BLaER1 treated with 17β-estradiol and CSF1 and Interleukin-3, amounts not matched to agents 10 nM and 100 nM (cell line): ENCODE data around the gene DVL1.

Source experiments
- H3K27ac ChIP-seq, 11 experiments: shearing (Covaris generic); formaldehyde crosslinking; 2 replicates each; pipeline ENCODE4 v1.8.1; 2022
- H3K27me3 ChIP-seq, 11 experiments: shearing (Covaris generic); formaldehyde crosslinking; 2 replicates each; pipeline ENCODE4 v1.8.1; 2022
- H3K36me3 ChIP-seq, 11 experiments: shearing (Covaris generic); formaldehyde crosslinking; 2 replicates each; pipeline ENCODE4 v1.8.1; 2022
- H3K4me1 ChIP-seq, 10 experiments: shearing (Covaris generic); formaldehyde crosslinking; 2 replicates each; pipeline ENCODE4 v1.8.1; 2022
- H3K4me2 ChIP-seq, 11 experiments: shearing (Covaris generic); formaldehyde crosslinking; 2 replicates each; pipeline ENCODE4 v1.8.1; 2022
- H3K4me3 ChIP-seq, 10 experiments: shearing (Covaris generic); formaldehyde crosslinking; 2 replicates each; pipeline ENCODE4 v1.8.1; 2022
- H3K9ac ChIP-seq, 11 experiments: shearing (Covaris generic); formaldehyde crosslinking; 2 replicates each; pipeline ENCODE4 v1.8.1; 2022
- H3K9me3 ChIP-seq, 11 experiments: shearing (Covaris generic); formaldehyde crosslinking; replicated peaks in 1 of 11; 2 replicates each; pipeline ENCODE4 v1.8.1; 2022
- H4K20me1 ChIP-seq, 11 experiments: shearing (Covaris generic); formaldehyde crosslinking; 2 replicates each; pipeline ENCODE4 v1.8.1; 2022
- Cebpa-rat ChIP-seq, 11 experiments: shearing (Covaris generic); IDR thresholded peaks; 2 replicates each; pipeline ENCODE4 v1.8.1; 2022

DVL1 gene

DNA sequence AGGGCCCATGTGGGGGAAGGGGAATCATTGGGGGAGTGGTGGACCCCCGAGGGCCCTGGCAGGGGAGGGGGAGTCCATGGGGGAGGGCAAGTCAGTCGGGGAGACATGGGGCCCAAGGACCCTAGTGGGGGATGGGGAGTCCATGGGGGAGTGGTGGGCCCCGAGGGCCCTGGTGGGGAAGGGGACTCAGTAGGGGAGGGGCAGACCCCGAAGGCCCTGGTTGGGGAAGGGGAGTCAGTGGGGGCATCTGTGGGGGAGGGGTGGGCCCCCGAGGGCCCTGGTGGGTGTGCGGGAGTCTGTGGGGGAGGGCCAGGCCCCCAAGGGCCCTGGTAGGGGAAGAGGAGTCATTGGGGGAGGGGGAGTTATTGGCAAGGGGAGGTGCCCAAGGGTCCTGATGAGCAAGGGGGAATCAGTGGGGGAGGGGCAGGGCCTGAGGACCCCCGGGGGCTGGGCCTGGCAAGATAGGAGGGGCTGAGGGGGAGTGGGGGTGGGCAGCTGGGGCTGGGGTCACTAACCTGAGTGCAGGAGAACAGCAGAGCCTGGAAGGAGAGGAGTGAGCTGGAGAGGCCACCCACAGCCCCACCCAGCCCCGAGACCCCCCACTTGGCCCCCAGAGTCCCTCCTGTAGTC lies 7.1 kb upstream of the DVL1 start:
- Histone ChIP-seq H4K20me1 (peaks cover 0 to 54% (median 33%) of the 10 kb centered on the region in 11 experiments; a peak in 15 of 22 replicates), H3K9ac (no peak overlapping the region), H3K27me3 (peaks cover 35 to 56% (median 43%) of the 10 kb centered on the region in 11 experiments), H3K27ac (no peak overlapping the region), H3K4me1 (peaks cover 32 to 69% (median 64%) of the 10 kb centered on the region in 10 experiments), H3K4me3 (no peak overlapping the region), H3K9me3 (no peaks in the 10 kb centered on the region), H3K4me2 (no peak overlapping the region), H3K36me3 (no peaks in the 10 kb centered on the region)
- no peak for TF ChIP-seq Cebpa-rat (IDR thresholded peaks at IDR 0.05)

DNA sequence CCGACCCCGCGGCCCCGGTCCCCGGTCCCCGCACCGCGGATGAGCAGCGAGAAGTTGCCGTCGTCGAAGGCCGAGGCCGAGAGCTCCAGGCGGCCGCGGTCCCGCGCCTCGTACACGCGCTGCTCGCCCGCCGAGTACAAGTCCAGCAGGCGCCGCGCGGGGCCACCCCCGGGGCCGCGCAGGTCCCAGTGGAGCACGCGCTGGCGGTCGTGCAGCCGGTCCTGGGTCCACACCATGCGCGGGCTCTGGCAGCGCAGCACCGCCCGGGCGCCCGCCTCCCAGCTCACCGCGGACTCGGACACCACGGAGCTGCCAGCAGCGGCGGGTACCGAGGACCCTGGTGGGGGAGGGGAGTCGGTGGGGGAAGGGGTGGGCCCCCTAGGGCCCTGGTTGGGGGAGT lies 6.2 kb upstream of the DVL1 start:
- Histone ChIP-seq H3K27me3 (peaks cover 35 to 56% (median 43%) of the 10 kb centered on the region in 11 experiments), H3K36me3 (no peaks in the 10 kb centered on the region), H3K4me2 (peak overlapping the region in 1 of 11 experiments; percentile 26; a peak in 1 of 22 replicates), H4K20me1 (peaks cover 0 to 54% (median 33%) of the 10 kb centered on the region in 11 experiments; a peak in 15 of 22 replicates), H3K9me3 (no peaks in the 10 kb centered on the region), H3K9ac (no peak overlapping the region), H3K27ac (no peak overlapping the region), H3K4me1 (peaks cover 32 to 70% (median 64%) of the 10 kb centered on the region in 10 experiments), H3K4me3 (no peak overlapping the region)
- TF ChIP-seq Cebpa-rat (IDR thresholded peaks at IDR 0.05) = no peak

DNA sequence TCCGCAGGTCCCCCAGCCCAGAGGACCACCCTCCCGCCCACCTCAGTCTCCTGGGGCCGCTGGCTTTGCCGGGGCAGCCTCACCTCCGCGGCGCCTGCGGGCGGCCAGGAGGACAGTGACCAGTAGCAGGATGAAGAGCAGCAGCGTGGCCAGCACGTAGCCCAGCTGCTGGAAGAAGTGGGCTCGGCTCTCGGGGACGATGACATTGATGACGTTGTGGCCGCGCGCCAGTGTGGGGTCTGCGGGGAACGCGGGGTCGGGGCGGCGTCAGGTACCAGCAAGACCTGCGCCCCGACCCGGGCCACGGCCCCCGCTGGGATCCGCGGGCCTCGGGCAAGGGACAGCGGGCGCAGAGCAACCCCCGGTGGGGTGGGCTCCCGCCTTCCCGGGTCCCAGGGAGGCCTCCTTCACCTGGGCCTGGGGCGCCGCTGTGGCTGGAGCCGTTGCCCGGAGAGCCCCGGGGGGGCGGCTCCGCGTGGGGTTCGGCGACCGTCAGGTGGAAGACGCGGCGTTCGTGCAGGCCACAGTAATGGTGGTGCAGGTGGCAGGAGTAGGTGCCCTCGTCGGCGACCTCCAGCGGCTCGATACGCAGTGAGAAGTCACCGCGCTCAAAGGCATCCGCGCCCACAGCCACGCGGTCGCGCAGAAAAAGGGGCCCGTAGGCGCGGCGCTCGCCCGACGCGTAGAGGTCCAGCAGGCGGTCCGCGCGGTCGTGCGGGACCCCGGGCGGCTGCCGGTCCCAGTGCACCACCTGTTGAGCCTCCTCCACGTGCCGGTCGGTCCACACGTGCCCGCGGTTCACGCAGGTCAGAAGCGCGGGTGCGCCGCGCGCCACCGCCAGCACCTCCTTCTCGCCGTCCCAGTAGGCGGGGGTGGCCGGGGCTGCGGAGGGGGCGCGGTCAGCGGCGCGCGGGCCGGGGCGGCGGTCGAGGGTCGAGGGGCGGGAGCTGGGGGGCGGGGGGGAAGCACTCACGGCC lies 5.3 kb upstream of the DVL1 start:
- Histone ChIP-seq H3K36me3 (no peaks in the 10 kb centered on the region), H3K9ac (no peak overlapping the region), H3K27ac (no peak overlapping the region), H3K9me3 (no peaks in the 10 kb centered on the region), H3K4me2 (peak overlapping the region; percentile 9 to 85 (median 67); a peak in 17 of 22 replicates), H4K20me1 (peaks cover 0 to 49% (median 33%) of the 10 kb centered on the region in 11 experiments; a peak in 15 of 22 replicates), H3K4me3 (peak overlapping the region in 1 of 10 experiments; percentile 11; a peak in 1 of 20 replicates), H3K27me3 (peaks cover 35 to 56% (median 43%) of the 10 kb centered on the region in 11 experiments), H3K4me1 (peaks cover 32 to 64% (median 59%) of the 10 kb centered on the region in 10 experiments)
- TF ChIP-seq Cebpa-rat (IDR thresholded peaks at IDR 0.05) = no peak

DNA sequence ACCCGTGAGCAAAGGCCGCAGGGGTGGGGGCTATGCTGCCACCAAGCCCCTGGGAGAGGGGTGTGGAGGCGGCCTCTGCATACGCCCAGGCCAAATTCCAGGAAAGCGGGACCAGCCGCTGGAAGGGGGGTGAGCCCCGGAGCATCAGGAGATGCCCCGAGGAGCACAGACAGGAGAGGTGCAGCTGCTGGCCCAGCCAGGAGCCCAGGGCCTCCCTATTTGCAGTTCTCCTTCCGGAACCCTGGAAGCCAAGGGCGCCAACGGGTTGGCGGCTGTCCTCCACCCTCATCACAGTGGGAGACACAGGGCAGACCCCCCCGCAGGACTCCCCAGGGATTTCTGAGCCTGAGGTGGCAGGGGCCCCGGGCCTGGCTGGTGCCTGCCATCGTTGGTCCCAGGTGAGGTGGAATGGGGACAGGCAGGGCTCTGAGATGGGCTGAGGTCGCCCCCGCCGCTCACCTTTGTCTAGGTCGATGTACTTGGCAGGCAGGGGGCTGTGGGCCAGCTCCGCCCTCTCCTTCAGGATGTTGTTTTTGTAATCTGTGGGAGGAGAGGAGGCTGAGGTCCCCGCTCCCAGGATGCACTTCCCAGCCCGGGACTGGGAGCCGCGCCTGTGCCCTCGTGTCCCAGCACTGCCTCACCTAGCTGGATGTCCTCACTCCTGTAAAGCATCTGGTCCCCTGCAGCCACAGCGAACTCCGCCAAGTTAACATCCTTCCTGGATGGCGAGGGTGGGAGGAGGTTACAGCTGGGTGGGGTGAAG lies 4.4 kb upstream of the DVL1 start:
- TF ChIP-seq Cebpa-rat (IDR thresholded peaks at IDR 0.05) = no peak
- Histone ChIP-seq H3K4me1 (peaks cover 23 to 55% (median 49%) of the 10 kb centered on the region in 10 experiments), H3K27ac (no peak overlapping the region), H3K4me2 (peak overlapping the region in 9 of 11 experiments; percentile 42 to 85 (median 77); a peak in 18 of 22 replicates), H3K9me3 (no peaks in the 10 kb centered on the region), H3K9ac (peak overlapping the region in 1 of 11 experiments; percentile 15; a peak in 1 of 22 replicates), H3K4me3 (peak overlapping the region in 1 of 10 experiments; percentile 1; a peak in 1 of 20 replicates), H4K20me1 (peaks cover 0 to 44% (median 32%) of the 10 kb centered on the region in 11 experiments; a peak in 16 of 22 replicates), H3K36me3 (no peaks in the 10 kb centered on the region), H3K27me3 (peaks cover 35 to 54% (median 43%) of the 10 kb centered on the region in 11 experiments)

DNA sequence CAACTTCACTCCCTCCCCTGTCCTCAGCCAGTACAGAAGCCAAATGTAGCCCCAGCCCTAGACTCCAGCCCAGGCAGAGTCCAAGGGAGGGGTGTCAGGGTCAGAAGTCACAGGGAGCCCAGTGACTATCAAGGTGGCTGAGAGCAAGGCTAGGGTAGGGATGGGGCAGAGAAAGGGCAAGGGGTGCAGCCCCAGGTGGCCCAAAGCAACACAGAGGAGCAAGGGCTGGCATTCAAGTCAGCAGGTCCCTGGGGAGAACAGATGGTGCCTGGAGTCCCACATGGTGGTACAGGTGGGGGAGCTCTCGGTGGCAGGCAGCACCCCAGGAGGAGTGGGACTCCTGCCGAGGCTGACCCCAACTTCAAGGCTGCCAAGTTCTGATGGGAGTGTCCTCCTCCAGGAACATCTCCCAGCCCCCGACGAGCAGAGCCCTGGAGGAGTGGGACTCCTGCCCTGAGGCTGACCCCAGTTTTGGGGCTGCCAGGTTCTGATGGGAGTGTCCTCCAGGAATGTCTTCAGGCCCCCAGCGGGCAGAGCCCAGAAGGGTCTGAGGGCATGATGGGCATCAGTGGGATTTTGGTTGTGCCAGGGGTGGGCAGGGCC lies 3.7 kb upstream of the DVL1 start:
- H3K4me1 ChIP-seq = peaks cover 19 to 55% (median 48%) of the 10 kb centered on the region in 10 experiments; a peak in 19 of 20 replicates
- peak overlapping the region in 1 of 10 experiments; percentile 1; a peak in 2 of 20 replicates for H3K4me3 ChIP-seq
- peak overlapping the region in 9 of 11 experiments; percentile 42 to 85 (median 77); a peak in 18 of 22 replicates for H3K4me2 ChIP-seq
- peak overlapping the region in 4 of 11 experiments; percentile 3 to 44 (median 16); a peak in 4 of 22 replicates for H3K9ac ChIP-seq
- no peak overlapping the region for H3K27ac ChIP-seq
- peaks cover 35 to 50% (median 43%) of the 10 kb centered on the region in 11 experiments for H3K27me3 ChIP-seq
- no peaks in the 10 kb centered on the region for H3K36me3 ChIP-seq
- no peak for TF ChIP-seq Cebpa-rat (IDR thresholded peaks at IDR 0.05)
- H4K20me1 ChIP-seq = peaks cover 0 to 49% (median 39%) of the 10 kb centered on the region in 11 experiments; a peak in 19 of 22 replicates
- no peaks in the 10 kb centered on the region for H3K9me3 ChIP-seq

DNA sequence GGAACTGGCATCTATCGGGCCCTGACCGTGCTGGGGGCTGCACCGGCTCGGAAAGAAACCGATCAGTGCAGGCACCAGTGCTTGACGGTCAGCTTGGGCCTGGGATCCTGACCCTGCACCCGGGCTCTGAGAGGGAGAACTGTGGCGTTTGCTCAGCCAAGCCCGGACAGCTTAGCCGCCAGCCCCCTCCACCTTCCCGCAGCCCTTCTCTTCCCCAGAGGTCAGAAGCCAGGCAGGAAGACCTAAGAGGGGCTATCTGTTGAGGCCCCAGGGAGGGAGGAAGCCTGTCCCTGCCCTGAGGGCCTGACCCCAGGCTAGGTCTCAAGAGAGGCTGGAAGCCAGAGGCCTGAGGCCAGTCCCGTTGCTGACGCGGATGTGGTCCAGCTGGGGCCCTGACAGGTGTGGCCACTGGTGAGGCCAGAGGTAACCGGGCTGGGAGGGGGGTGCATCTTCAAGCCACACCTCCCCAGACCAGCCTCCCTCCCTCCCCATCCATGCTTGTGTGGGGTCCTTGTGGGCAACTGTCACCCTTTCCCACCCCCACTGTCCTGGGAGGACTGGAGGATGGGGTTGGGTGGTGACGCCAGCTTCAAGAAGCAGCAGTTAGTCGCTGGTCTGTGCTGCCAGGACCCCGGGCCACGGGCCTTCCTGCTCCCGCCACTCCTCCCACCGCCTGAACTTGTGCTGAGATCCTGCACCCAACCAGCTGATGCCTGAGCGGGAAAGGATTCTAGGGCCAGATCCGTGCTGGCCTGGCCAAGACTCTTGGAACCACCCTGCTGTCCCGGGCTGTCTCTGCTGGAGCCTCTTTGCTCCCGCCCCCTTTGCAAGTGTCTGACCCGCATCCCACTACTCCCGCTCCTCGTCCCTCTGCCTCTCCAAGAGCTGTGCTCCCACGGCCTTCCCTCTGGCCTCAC lies 2.6 kb upstream of the DVL1 start:
- Histone ChIP-seq H4K20me1 (peaks cover 9 to 55% (median 50%) of the 10 kb centered on the region in 11 experiments; a peak in 21 of 22 replicates), H3K27me3 (peaks cover 35 to 43% (median 43%) of the 10 kb centered on the region in 11 experiments), H3K9ac (peak overlapping the region in 7 of 11 experiments; percentile 5 to 44 (median 24); a peak in 8 of 22 replicates), H3K27ac (no peak overlapping the region), H3K4me3 (peak overlapping the region in 1 of 10 experiments; percentile 14; a peak in 1 of 20 replicates), H3K4me2 (peak overlapping the region; percentile 29 to 85 (median 67); a peak in 21 of 22 replicates), H3K36me3 (no peaks in the 10 kb centered on the region), H3K9me3 (no peaks in the 10 kb centered on the region), H3K4me1 (peaks cover 30 to 56% (median 53%) of the 10 kb centered on the region in 10 experiments)
- no peak for TF ChIP-seq Cebpa-rat (IDR thresholded peaks at IDR 0.05)
